ENCODE measurements around the gene CDK9.

Gene CDK9

GRCh38 chr9:127812011-127812410, 26.2 kb downstream of the CDK9 start:
- TF ChIP-seq TAF1 (IDR thresholded peaks at IDR 0.05; ENCODE audit: borderline replicate concordance, insufficient read depth, low read length) (no peak), FOXP2 (optimal IDR thresholded peaks at IDR 0.05; ENCODE audit: borderline replicate concordance, extremely low read depth, extremely low read length, insufficient read depth) (no peak), POLR2AphosphoS5 (IDR thresholded peaks at IDR 0.05; ENCODE audit: low read depth, low read length) (no peak), SIN3A (IDR thresholded peaks at IDR 0.05; ENCODE audit: borderline replicate concordance, insufficient read depth, low read length) (no peak)
- TF ChIP-seq, protein P1, sequence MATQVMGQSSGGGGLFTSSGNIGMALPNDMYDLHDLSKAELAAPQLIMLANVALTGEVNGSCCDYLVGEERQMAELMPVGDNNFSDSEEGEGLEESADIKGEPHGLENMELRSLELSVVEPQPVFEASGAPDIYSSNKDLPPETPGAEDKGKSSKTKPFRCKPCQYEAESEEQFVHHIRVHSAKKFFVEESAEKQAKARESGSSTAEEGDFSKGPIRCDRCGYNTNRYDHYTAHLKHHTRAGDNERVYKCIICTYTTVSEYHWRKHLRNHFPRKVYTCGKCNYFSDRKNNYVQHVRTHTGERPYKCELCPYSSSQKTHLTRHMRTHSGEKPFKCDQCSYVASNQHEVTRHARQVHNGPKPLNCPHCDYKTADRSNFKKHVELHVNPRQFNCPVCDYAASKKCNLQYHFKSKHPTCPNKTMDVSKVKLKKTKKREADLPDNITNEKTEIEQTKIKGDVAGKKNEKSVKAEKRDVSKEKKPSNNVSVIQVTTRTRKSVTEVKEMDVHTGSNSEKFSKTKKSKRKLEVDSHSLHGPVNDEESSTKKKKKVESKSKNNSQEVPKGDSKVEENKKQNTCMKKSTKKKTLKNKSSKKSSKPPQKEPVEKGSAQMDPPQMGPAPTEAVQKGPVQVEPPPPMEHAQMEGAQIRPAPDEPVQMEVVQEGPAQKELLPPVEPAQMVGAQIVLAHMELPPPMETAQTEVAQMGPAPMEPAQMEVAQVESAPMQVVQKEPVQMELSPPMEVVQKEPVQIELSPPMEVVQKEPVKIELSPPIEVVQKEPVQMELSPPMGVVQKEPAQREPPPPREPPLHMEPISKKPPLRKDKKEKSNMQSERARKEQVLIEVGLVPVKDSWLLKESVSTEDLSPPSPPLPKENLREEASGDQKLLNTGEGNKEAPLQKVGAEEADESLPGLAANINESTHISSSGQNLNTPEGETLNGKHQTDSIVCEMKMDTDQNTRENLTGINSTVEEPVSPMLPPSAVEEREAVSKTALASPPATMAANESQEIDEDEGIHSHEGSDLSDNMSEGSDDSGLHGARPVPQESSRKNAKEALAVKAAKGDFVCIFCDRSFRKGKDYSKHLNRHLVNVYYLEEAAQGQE (IDR thresholded peaks at IDR 0.05; ENCODE audit: insufficient read depth in 1 of 2, low read depth in 2 of 2, low read length in 2 of 2), result no peak

- TF ChIP-seq SIN3A (IDR thresholded peaks at IDR 0.05; ENCODE audit: borderline replicate concordance, insufficient read depth, low read length) (no peak), POLR2AphosphoS5 (IDR thresholded peaks at IDR 0.05; ENCODE audit: low read depth, low read length) (no peak), TAF1 (IDR thresholded peaks at IDR 0.05; ENCODE audit: borderline replicate concordance, insufficient read depth, low read length) (no peak), FOXP2 (optimal IDR thresholded peaks at IDR 0.05; ENCODE audit: borderline replicate concordance, extremely low read depth, extremely low read length, insufficient read depth) (no peak)
- TF ChIP-seq, protein P1 (IDR thresholded peaks at IDR 0.05; ENCODE audit: insufficient read depth in 1 of 2, low read depth in 2 of 2, low read length in 2 of 2), result no peak
Observed at GRCh38 chr9:127812936-127813675, 27.3 kb downstream of the CDK9 start.

DNA sequence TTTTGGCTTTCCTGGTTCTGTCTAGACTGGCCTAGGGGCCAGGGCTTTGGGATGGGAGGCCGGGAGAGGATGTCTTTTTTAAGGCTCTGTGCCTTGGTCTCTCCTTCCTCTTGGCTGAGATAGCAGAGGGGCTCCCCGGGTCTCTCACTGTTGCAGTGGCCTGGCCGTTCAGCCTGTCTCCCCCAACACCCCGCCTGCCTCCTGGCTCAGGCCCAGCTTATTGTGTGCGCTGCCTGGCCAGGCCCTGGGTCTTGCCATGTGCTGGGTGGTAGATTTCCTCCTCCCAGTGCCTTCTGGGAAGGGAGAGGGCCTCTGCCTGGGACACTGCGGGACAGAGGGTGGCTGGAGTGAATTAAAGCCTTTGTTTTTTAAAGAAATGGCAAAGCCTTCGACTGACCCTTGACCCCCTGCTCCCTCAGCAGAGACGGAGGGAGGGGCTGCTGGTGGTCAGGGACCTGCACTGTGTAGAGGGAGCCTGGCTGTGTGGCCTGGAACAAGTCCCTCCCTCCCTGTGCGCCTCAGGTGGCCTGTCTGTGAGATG, 27.9 kb downstream of the CDK9 start:
- TF ChIP-seq POLR2AphosphoS5 (IDR thresholded peaks at IDR 0.05; ENCODE audit: low read depth, low read length) (0 out of 2 replicates have a peak, but pooled peaks have one; percentile 7), SIN3A (IDR thresholded peaks at IDR 0.05; ENCODE audit: borderline replicate concordance, insufficient read depth, low read length) (no peak)

DNA sequence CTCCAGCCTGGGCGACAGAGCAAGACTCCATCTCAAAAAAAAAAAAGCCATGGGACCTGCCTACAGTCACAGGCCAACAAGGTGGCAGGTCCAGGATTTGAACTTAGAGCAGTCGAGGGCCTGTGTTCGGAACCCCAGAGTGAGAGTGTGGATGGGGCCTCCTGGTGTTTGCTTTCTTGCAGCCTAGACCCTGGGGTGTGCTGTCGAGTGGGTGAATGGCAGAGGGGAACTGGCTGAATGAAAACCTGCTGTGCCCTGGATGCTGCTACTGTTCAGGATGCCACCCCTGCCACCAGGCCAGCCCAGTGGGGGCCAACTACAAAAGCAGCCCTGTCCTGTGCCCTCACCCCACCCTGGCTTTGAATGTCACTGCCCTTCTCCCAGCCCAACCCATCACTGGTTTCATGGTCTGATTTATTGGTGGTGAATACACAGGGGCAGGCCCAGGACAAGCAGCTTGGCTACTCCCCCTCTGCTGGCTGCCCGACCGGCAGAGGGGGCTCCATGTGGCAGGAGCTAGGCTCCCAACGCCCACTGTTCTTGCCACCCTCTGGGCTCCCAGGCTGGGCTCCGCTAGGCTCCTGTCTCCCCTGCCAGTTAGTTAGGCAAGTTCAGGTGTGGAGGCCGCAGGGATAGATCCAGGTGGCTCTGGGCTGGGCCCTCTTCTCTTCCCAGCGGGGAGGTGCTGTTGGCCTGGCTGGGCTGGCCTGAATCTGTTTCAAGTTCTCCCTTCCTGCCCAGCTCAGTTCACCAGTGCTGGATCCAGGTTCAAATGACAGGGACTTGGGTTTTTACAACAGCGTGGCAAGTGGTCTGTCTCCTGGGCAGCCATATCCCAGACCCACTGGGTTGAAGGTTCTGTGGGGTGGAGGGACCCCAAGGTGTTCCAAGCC, 29.0 kb downstream of the CDK9 start:
- no peak for TF ChIP-seq FOXP2 (optimal IDR thresholded peaks at IDR 0.05; ENCODE audit: borderline replicate concordance, extremely low read depth, extremely low read length, insufficient read depth)
- no peak for TF ChIP-seq TAF1 (IDR thresholded peaks at IDR 0.05; ENCODE audit: borderline replicate concordance, insufficient read depth, low read length)
- TF ChIP-seq, protein P1 (IDR thresholded peaks at IDR 0.05; ENCODE audit: insufficient read depth in 1 of 2, low read depth in 2 of 2, low read length in 2 of 2), result no peak
- TF ChIP-seq SIN3A (IDR thresholded peaks at IDR 0.05; ENCODE audit: borderline replicate concordance, insufficient read depth, low read length), result no peak
- no peak; the same call in 1 of the 2 replicates for TF ChIP-seq POLR2AphosphoS5 (IDR thresholded peaks at IDR 0.05; ENCODE audit: low read depth, low read length)

DNA sequence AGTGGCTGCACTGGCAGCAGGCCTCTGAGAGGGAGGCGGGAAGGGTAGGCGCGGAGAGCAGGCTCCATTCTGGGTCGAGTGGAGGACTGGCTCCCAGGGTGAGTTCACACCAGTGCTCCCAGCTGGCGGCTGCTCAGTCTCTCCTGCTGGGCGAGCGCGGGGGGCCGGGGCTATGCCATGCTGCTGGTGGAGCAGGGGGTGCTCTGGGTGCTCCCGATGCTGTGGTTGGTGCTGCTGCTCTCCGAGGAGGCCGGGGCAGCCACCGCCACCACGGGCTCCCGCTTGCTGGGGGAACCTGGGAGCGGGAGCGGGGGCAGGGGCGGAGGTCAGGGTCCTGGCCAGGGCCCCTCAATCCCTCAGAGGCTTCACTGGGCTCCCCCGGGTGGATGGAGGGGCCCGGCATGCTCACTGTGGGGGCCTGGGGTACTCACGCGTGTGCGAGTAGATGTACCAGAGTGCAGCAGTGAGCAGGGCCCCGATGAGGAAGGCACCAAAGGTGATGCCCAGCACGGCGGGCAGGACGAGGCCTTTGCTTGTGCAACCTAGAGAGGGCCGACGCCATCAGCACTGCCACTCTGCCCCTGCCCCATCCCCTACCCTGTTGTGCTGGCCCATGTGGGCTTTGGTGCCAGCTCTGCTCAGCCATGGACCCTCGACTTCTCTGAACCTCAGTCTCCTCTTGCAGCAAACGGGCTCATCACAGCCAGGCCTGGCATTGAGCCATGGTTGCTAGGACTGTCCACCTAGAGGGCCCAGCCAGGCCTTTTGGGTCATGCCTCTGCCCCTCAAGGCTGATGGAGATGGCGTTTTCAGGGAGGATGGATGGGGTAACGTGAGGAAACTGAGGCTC, 29.9 kb downstream of the CDK9 start:
- TF ChIP-seq FOXP2 (optimal IDR thresholded peaks at IDR 0.05; ENCODE audit: borderline replicate concordance, extremely low read depth, extremely low read length, insufficient read depth) (no peak), TAF1 (IDR thresholded peaks at IDR 0.05; ENCODE audit: borderline replicate concordance, insufficient read depth, low read length) (no peak), POLR2AphosphoS5 (IDR thresholded peaks at IDR 0.05; ENCODE audit: low read depth, low read length) (no peak), SIN3A (IDR thresholded peaks at IDR 0.05; ENCODE audit: borderline replicate concordance, insufficient read depth, low read length) (no peak)
- TF ChIP-seq, protein P1 (IDR thresholded peaks at IDR 0.05; ENCODE audit: insufficient read depth in 1 of 2, low read depth in 2 of 2, low read length in 2 of 2), result no peak

Data from PFSK-1 (cell line).